Large intestine (tissue), 3 donors: ENCODE measurements around the gene CPT1B. TPM values are rescaled to one million over a fixed set of nuclear protein-coding genes. Genes with fewer than 3 reads are reported as not detected.

Experiments used
- DNase-seq, 2 donors: peaks; one replicate each; pipeline versions ENCODE4 v3.0.0 to v3.0.0-alpha.2; 2013
- H3K27ac ChIP-seq: one replicate; pipeline ENCODE4 v1.5.1; 2013; ENCODE audit warnings: low read length
- H3K27me3 ChIP-seq: 2 replicates; pipeline ENCODE4 v1.6.1; 2013; ENCODE audit warnings: low read length; ENCODE audit not compliant: control insufficient read depth, insufficient read depth
- H3K36me3 ChIP-seq: 2 replicates; pipeline ENCODE4 v1.6.1; 2013; ENCODE audit warnings: low read length; ENCODE audit not compliant: control insufficient read depth, insufficient read depth
- H3K4me1 ChIP-seq: one replicate; pipeline ENCODE4 v1.6.1; 2013; ENCODE audit warnings: low read length; ENCODE audit not compliant: control insufficient read depth, insufficient read depth
- H3K4me3 ChIP-seq: one replicate; pipeline ENCODE4 v1.5.1; 2013; ENCODE audit warnings: low read length
- H3K9me3 ChIP-seq: one replicate; pipeline ENCODE4 v1.6.1; 2013; ENCODE audit warnings: mild to moderate bottlenecking, low read depth, low read length, moderate library complexity; ENCODE audit not compliant: control insufficient read depth
- WGBS: methylation state at CpG from one replicate; pipeline ENCODE4 v1.1.5; 2013; ENCODE audit warnings: low lambda C conversion rate; ENCODE audit not compliant: insufficient coverage; 5-methylcytosine and 5-hydroxymethylcytosine counted together
- polyA plus RNA-seq: library from polyadenylated mRNA; unstranded; fragments of 120-200 nt; gene quantifications from one replicate; pipeline ENCODE4 v1.2.1, GENCODE V29; 2013

CPT1B gene
- polyA plus RNA-seq, 1 donor = 19.8 TPM

DNA sequence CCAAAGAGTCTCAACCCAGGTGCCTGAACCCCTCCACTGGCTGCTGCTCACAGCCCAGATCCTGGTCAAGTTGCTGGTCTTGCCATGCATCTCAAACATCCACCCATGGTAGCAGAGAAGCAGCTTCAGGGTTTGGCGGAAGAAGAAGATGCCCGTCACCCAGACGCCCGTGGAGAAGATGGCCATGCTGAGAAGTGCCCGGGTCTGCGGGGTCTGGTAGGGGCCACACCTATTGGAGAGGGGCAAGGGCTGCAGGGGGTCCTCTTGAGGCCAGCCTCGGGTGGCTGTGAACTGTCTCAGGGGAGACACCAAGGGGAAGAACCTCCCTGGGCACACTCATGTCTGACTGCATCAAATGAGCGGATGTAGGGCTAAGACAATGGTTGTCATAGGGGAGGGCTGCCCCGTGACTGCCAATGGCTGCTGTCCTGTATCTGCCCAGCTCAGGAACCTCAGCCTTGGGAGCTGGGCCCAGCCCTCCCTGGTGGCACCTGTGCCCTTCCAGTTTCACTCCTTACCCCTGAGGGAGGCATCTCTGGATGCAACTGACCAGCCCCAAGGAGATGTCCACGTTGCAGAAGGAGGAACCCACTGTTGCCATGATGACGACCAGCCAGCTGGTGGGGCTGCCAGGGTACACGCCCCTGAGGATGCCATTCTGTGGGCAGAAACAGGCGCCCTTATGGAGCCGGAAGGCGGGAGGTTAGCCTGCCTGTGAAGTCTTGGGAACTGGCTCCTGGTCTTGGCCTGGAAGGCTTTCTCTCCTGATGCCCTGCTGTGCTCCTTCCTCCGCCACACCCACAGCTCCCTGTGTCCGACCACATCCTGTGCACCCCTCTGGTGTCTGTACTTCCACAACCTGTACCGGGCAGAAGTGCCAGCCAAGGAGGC lies 1.2 kb downstream of the CPT1B start:
- Histone ChIP-seq H3K4me3 (no peak overlapping the region), H3K27ac (no peak overlapping the region), H3K27me3 (no peaks in the 10 kb centered on the region), H3K9me3 (no peaks in the 10 kb centered on the region), H3K4me1 (peaks cover 19% of the 10 kb centered on the region), H3K36me3 (peaks cover 18% of the 10 kb centered on the region)
- no CpG with 5 or more reads among the region's 18 CpGs for WGBS
- no peak for DNase-seq

DNA sequence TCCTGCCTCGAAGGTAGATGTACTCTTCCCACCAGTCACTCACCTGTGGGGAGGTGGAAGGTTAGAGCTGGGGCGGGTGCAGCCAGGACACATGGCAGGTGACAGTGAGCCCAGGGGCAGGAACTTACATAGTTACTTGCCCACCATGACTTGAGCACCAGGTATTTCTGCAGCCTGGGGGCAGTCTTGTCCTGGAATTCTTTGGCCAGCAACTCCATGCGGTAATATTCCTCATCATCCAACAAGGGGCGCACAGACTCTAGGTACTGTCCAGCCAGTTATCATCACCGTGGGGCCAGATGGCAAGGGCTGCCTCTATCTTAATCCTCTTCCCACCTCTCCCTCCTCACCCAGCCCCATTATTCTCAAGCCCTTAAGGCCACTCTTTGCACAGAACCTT lies 2.2 kb downstream of the CPT1B start:
- Histone ChIP-seq H3K27ac (no peak overlapping the region), H3K4me1 (peaks cover 19% of the 10 kb centered on the region), H3K9me3 (no peaks in the 10 kb centered on the region), H3K4me3 (no peak overlapping the region), H3K27me3 (no peaks in the 10 kb centered on the region), H3K36me3 (peaks cover 19% of the 10 kb centered on the region)
- no CpG with 5 or more reads among the region's 5 CpGs for WGBS
- peak; percentile 44 to 47 for DNase-seq

DNA sequence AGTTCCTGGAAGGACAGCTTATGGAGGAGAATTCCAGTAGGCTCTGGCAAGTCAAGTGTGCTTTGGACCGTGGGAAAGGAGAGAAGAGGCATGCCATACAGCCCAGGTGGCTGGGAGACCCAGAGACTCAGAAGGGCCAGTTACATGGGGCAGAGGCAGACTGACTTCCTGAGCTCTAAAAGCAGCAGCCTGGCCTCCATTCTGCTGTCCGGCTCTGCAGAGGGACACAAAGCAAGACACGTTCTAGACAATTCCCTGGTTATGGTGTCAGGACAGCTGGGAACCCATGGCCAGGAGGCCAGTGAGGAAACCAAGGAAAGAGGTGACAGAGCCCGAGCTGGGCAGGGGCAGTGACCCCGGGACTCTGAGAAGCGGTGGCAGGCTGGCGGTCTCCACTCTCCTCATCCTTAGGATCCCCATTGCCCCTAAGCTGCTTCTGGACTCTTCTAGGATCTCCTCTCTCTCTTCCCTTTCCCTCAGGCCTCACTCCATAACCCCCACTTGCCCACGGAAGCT lies 2.7 kb downstream of the CPT1B start:
- Histone ChIP-seq H3K4me3 (no peak overlapping the region), H3K9me3 (no peaks in the 10 kb centered on the region), H3K4me1 (peaks cover 19% of the 10 kb centered on the region), H3K36me3 (peaks cover 24% of the 10 kb centered on the region), H3K27me3 (no peaks in the 10 kb centered on the region), H3K27ac (no peak overlapping the region)
- WGBS = no CpG with 5 or more reads among the region's 8 CpGs
- DNase-seq = no peak

DNA sequence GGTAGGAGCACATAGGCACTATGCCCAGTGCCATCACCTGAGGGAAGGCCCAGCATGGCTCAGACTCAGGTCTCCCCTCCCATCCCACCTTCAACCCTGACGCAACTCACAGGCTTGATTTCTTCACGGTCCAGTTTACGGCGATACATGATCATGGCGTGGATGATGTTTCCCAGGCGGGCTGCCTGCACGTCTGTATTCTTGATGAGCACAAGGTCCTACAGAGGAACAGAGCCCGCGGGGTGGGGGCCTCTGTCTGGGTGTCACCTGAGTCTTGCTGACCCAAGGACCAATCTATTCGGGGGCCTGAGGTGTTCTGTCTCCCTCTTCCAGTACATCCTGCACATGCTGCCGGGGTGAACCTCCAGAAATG lies 3.9 kb downstream of the CPT1B start:
- no peak overlapping the region for H3K4me3 ChIP-seq
- no peak for DNase-seq
- no peaks in the 10 kb centered on the region for H3K27me3 ChIP-seq
- H3K4me1 ChIP-seq = peaks cover 12% of the 10 kb centered on the region
- no peaks in the 10 kb centered on the region for H3K9me3 ChIP-seq
- WGBS = no CpG with 5 or more reads among the region's 11 CpGs
- peaks cover 18% of the 10 kb centered on the region for H3K36me3 ChIP-seq
- H3K27ac ChIP-seq = no peak overlapping the region

DNA sequence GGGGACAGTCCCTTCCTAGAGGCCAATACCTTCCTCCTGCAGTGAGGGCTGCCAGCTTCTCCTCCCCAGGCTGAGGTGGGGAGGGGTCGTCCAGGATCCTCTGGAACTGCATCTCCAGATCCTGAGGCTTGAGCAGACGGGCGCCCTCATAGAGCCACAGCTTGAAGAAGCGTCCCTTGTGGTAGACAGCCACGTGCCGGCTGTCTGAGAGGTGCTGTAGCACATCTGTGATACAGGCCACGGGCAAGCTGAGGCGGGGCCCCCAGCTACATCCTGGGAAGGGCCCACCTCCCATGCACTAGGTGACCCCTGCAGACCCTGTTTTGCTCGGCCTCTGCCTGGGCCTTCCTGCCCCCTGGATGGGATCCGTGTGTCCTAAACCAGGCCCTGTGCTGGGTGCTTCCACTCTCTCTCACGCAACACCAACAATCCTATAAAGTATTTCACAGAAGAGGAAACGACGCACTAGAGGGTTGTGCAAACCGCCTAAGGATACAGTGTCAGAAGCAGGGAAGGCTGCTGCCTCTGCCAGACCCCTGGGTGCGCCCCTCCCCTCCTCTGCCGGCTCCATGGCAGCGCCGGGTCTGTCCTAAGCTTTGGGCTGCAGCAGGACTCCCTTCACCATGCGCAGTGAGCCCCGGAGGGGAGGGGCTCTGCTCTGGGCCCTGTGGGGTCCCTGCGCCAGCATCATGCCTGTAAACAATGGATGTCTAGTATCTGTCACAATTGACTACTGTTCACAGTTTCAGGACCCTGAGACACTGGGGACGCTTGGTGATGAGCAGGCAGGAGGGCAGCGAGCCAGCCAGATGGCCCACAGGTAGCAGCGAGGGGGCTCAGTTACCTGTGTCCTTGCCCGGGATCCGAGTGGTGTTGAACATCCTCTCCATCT lies 4.5 kb downstream of the CPT1B start:
- WGBS = no CpG with 5 or more reads among the region's 26 CpGs
- peaks cover 15% of the 10 kb centered on the region for H3K36me3 ChIP-seq
- DNase-seq = no peak
- no peaks in the 10 kb centered on the region for H3K9me3 ChIP-seq
- H3K27me3 ChIP-seq = no peaks in the 10 kb centered on the region
- H3K4me3 ChIP-seq = no peak overlapping the region
- H3K27ac ChIP-seq = no peak overlapping the region
- H3K4me1 ChIP-seq = peaks cover 6% of the 10 kb centered on the region

DNA sequence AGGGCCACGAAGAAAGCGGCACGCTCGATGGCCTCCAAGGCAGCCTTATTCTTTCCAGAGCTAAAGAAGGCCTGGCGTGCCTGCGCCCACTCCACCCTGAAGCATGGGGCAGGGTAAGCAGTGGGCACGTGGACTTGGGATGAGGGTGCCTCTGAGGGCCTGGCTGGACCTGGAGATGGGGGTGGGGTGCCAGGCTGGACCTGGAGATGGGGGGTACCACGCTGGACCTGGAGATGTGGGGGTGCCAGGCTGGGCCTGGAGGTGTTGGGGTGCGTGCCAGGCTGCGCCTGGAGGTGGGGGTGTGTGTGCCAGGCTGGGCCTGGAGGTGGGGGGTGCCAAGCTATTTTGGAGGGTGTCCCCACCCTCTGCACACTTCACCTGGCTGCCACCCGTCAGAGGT lies 5.3 kb downstream of the CPT1B start:
- Histone ChIP-seq H3K27ac (no peak overlapping the region), H3K36me3 (peaks cover 17% of the 10 kb centered on the region), H3K9me3 (no peaks in the 10 kb centered on the region), H3K4me3 (no peak overlapping the region), H3K27me3 (no peaks in the 10 kb centered on the region), H3K4me1 (no peaks in the 10 kb centered on the region)
- DNase-seq = no peak
- WGBS = no CpG with 5 or more reads among the region's 11 CpGs

DNA sequence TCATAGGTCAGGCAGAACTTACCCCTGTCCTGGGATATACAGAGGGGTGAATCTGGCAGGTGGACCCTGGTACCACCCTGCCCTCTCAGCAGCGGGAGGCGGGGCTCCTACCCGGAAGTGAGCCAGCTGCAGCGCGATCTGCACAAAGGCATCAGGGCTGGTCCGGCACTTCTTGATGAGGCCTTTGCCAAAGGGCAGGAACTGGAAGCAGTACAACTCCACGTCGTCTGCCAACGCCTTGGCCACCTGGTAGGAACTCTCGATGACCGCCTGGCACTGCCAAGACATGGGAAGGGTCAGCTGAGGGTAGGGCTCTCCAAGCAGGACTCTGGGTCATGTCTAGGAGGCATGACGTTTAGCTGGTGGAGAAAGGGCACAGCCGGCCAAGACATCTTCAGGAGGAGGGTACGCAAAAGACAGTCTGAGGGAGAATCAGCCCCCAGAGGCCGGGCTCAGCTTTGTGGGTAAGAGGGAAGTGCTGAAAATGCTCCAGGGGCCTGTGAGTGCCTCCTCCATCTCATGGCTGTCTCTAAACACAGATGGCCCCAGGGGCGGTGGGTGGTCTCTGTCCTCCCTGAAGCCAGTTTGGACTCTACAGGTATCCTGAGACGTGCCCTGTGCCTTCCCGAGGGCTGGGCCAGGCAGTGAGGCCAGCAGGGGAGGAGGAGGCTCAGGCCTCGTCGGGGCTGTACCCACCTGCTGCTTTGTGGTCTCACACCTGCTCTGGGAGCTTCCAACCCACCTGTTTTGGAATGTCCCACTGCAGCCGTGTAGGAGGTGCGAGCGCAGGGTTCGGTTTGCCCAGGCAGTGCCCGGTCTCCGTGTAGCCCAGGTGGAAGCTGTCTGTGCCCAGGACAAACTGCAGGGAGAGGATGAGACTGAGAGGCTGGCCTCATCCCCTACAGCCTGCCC lies 6.7 kb downstream of the CPT1B start:
- WGBS = no CpG with 5 or more reads among the region's 26 CpGs
- no peak overlapping the region for H3K27ac ChIP-seq
- H3K4me1 ChIP-seq = no peaks in the 10 kb centered on the region
- no peaks in the 10 kb centered on the region for H3K9me3 ChIP-seq
- no peak overlapping the region for H3K4me3 ChIP-seq
- H3K36me3 ChIP-seq = peaks cover 19% of the 10 kb centered on the region
- H3K27me3 ChIP-seq = no peaks in the 10 kb centered on the region
- DNase-seq = no peak

DNA sequence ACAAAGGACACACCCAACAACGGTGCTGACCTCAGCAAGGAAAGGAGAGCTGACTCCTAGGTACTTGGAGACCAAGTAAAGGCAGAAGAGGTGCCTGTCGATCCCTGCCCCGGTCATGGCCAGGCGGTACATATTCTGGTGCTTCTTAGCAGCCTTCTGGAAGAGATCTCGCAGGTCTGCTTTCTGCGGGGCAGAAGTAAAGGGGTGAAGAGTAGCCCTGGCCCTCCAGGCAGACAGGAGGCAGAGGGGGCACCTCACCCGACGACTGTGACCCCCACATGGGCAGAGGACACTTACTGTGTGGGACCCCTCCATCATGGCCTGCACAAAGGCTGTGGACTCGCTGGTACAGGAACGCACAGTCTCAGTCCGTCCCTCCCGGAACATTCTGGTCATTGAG lies 7.4 kb downstream of the CPT1B start:
- Histone ChIP-seq H3K4me3 (no peak overlapping the region), H3K36me3 (peaks cover 19% of the 10 kb centered on the region), H3K4me1 (no peaks in the 10 kb centered on the region), H3K27me3 (no peaks in the 10 kb centered on the region), H3K27ac (no peak overlapping the region), H3K9me3 (no peaks in the 10 kb centered on the region)
- no peak for DNase-seq
- whole genome bisulfite sequencing = no CpG with 5 or more reads among the region's 12 CpGs

DNA sequence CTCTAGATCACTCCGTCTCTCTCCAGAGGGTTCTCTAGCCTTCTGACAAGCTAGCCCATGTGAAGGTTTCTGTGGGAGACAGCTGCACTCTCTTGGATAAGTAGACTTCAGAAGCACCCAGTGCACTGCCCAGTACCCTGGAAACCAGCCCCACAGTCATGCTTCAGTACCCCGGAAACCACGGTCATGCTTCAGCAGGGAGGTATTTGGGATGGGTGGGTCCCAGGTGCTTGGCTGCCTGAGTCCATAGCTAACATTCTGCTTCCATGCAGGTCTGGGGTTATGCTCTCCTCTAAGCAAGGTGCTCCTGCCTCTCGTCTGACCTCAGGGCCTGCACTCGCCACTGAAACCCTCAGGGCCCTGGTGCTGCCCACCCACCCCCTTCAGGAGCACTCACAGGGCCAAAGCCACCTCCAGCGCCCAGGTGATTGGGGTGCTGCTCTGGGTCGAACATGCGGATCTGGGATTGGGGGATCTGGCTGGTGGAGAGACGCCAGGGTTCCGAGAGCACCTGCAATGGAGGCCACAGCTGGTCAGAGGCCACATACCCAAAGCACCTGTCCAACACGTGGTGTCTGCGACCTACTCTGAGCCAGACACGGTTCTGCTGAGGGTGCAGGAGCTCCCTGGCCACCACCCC lies 8.2 kb downstream of the CPT1B start:
- H3K36me3 ChIP-seq = peaks cover 19% of the 10 kb centered on the region
- no peaks in the 10 kb centered on the region for H3K27me3 ChIP-seq
- no CpG with 5 or more reads among the region's 13 CpGs for WGBS
- H3K27ac ChIP-seq = no peak overlapping the region
- no peaks in the 10 kb centered on the region for H3K9me3 ChIP-seq
- no peaks in the 10 kb centered on the region for H3K4me1 ChIP-seq
- H3K4me3 ChIP-seq = no peak overlapping the region
- DNase-seq = no peak
